SKM-1 (cell line): ENCODE measurements around the gene LYPD1.

Experiments used
- DNase-seq: peaks from one replicate; lab custom pipeline; 2025; ENCODE audit not compliant: unreplicated experiment; lab: John Stamatoyannopoulos, UW

The LYPD1 gene

DNA sequence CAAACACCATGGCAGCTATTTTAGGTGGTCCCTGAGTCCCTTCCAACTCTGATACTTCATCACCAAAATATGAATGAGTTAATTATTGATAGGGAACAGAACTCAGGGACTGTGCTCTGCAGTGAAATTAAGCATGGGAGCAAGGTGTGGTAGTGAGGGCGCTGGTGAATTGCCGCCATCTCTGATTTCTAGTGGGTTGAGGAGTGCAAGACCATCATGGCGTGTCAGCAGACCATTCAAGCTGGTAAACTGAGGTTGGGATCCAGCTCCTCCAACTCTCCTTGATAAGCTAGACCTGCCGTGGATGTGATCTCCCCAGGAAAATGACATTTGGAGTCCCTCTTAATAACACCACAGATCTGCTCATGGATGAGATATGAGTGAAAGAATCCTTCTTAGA is 70.4 kb downstream of the LYPD1 start:
- DNase-seq: no peak

DNA sequence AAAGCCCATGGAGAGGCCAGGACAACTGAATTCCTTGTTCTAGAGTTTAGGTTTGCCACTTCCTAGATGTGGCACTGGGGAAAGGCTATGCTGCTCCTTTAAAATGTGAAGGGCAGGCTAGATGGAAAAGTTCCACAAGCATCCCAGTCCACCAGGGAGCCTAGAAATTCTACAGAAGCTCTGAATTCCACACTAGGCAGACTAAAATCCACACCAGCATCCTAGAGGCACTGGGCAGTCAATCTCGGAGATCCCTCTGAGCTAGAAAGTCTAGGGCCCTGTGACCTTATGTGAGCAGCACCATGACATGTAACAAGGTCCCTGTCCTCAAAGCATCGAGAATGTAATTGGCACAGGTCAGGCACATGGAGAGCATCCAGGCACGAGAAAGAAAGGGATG is 71.5 kb downstream of the LYPD1 start:
- DNase-seq: no peak

DNA sequence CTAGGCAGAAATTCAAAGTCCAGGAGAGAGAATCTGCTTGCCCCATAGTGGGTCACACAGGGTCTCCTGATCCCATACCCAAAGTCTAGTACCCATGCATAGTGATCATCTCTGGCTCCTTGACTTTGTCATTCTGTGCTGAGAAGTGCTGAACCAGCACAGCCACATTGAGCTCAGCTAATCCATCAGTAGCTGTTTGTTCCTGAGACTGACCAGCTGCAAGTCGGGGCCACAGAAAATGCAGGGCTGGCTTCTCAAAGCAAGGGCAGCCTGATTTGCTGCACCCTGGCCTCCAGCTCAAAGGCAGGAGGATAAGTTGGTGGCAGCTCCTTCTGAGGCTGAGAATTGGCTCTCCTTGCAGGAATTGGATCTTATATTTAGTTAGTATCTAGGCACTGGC is 72.2 kb downstream of the LYPD1 start:
- no peak for DNase-seq

DNA sequence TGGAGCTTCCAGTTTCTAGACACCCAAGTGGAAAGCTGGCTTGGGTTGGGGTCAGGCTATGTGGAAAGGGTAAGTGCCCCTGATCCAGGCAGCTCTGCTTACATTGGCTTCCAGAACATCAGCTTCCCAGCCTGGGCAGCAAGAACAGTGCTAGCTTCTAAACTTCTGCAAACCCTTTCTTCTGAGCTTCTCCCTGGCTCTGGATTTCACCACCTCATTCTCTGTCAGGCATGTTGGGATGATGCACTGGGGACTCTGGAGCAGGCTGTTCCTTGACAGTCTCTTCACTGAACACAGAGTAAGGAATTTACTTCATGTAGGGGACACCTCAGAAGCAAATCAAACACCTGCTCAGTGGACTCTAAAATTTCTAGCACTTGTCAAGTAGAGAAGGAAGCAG is 72.8 kb downstream of the LYPD1 start:
- no peak for DNase-seq

DNA sequence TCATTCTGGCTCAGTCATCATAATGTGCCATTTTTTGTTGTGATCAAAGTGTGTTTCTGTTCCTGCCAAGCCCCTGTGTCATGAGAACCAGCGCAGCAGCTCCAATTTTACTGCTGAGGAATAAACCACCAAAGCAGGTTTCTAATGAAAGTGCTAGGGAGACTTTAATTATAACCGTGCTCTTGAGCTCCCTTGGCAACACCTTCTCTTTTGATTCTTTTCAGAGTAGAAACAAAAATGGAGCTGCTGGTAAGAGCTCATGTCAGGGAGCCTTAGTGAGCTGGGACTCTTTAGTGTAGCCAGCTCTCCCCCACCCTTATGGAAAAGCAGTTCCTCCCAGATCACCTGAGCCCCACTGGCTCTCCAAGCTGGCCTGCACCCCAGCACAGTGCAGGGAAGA is 74.3 kb downstream of the LYPD1 start:
- DNase-seq: no peak

DNA sequence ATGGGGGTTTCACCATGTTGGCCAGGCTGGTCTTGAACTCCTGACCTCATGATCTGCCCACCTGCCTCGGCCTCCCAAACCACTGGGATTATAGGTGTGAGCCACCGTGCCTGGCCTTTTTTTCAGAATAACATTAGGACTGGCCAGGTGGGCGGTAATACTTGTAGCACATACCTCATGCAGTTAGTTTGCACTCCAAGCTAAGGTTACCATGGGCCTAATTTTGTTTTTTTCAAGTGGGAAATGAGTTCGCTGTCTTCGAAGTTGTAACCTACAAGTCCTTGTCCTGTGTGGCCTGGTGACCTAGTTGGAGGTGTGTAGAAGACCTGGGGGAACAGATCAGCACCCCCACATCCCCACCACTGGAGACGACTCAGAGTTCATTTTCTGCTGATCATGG is 74.8 kb downstream of the LYPD1 start:
- DNase-seq: no peak
